GF-D8 (cell line): ENCODE results near the gene PCDHGB1.
"Not testable (repeated sequence)": the region's sequence is repeated elsewhere in the genome, so short reads cannot be mapped to it uniquely, and the experiment has no call there.

ENCODE experiments used
- DNase-seq: peaks from one replicate; lab custom pipeline; 2025; lab: John Stamatoyannopoulos, UW

PCDHGB1 gene

GRCh38 chr5:141349917-141350619, at the start of gene PCDHGB1:
PCDHGB1 (plus strand) TSS chr5:141350099; CDS start chr5:141350261, 162 bp downstream.
- no peak for DNase-seq

GRCh38 chr5:141303756-141304155, 46.1 kb upstream of the PCDHGB1 start, which contains the start of gene SLC25A2:
SLC25A2 (minus strand) TSS chr5:141304049; CDS start chr5:141303865, 184 bp downstream.
- DNase-seq, result no peak

GRCh38 chr5:141306630-141307029, 43.3 kb upstream of the PCDHGB1 start:
- no peak for DNase-seq

GRCh38 chr5:141313711-141314110, 36.2 kb upstream of the PCDHGB1 start:
- DNase-seq, result no peak

DNA sequence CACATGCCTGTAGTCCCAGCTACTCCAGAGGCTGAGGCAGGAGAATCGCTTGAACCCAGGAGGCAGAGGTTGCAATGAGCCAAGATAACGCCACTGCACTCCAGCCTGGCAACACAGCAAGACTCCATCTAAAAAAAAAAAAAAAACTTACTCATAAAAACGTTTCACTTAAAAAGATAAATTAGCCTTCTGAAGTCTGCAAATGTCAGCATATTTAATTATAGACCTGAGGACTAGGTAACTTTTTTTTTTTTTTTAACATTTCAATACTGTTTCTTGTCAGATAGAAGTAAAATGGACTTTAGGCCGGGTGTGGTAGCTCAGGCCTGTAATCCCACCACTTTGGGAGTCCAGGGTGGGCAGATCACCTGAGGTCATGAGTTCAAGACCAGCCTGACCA, 32.9 kb upstream of the PCDHGB1 start:
- DNase-seq, result not testable (repeated sequence)

DNA sequence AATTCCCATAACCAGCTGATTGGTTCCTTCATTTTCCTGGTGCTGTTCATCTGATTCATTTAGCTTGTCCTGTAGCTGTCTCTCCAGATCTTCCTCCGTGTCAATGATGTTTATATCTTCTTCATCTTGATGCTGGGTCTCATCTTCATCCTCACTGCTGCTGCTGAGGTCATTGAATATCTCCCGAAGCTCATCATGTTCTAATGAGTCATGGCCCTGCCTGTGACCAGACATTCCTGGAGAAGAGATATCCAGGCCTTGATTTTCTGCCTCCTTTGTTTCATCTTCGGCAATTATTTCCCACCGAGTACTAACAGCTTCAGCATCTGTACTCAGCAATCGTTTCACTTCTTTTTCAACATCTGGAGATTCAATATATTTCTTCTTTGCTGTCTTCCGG, 30.7 kb upstream of the PCDHGB1 start:
- no peak for DNase-seq

DNA sequence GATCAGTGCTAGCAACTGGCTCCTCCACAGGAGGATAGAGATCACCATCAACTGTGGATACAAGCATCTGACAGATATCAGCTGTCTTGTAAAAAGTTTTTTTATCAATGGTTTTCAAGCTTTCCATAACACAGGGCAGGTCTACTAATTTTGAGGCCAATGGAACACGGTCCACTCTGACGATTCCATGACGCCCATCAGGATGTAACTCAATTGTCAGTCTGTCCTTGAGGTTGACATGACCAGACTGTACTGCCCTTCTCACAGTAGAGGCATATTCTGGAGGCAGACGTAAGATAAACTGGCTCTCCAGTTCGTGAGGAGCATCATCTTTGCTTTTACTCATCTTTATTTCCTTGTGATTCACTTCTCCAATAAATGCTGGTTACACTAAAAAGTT, 30.2 kb upstream of the PCDHGB1 start:
- no peak for DNase-seq

DNA sequence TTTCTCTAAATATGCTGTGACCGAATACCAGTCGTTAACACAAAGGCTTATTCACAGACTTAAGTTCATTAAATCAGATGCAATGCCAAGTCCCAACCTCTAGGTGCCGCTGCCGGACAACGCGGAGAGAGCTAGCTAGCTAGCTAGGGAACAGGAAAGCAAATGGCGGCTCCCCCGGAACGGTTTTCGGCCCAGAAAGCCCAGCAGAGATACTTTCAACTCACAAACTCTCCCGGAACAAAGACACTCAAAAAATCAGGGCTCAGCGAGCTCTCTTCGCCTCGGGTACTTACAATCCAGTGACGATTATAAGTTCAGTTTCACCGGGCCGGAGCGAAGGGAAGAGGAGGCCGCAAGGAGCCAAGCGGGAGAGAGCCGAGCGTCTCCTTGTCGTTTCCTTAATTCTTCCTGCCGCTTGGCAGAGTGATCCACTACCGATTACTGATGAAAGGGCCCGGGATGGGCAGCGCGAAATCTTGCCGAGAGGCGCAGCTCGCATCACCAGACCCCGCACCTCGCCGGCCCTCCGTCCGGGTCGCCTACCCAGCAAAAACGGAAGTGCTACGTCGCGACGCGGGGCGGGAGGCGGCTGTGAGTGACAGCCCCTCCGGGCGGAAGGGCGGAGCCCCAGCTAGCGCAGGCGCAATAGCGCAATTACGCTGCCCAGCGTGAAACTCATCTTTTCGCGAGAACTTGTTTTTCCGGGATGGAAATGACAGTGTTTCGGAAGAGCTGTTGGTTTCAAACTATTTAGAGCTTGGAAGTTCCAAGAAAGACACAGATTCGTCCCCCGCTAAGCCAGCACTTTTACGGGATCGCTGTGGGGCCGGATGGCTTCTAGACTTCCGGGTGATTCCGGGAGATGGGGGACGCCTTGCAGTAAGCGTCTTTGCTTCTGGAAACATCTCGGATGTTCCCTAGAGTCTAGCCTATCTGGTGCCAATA, 29.4 kb upstream of the PCDHGB1 start, which contains the start of gene TAF7:
TAF7 (minus strand) TSS at position 560 of the 945 bp plus-strand sequence. CDS start 740 bp downstream, outside the sequence.
- DNase-seq, result peak; percentile 47

GRCh38 chr5:141322261-141322660, 27.6 kb upstream of the PCDHGB1 start:
- no peak for DNase-seq

- DNase-seq, result no peak
Measured at GRCh38 chr5:141326088-141326854, 23.6 kb upstream of the PCDHGB1 start.

- DNase-seq, result no peak
Measured at GRCh38 chr5:141328231-141328630, 21.7 kb upstream of the PCDHGB1 start.

- no peak for DNase-seq
Measured at GRCh38 chr5:141330299-141331080, 19.4 kb upstream of the PCDHGB1 start, which contains the start of gene PCDHGA1. PCDHGA1 (plus strand) TSS chr5:141330514.

DNA sequence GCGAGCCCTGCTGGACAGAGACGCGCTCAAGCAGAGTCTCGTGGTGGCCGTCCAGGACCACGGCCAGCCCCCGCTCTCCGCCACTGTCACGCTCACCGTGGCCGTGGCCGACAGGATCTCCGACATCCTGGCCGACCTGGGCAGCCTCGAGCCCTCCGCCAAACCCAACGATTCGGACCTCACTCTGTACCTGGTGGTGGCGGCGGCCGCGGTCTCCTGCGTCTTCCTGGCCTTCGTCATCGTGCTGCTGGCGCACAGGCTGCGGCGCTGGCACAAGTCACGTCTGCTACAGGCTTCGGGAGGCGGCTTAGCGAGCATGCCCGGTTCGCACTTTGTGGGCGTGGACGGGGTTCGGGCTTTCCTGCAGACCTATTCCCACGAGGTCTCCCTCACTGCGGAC, 17.3 kb upstream of the PCDHGB1 start:
- not testable (repeated sequence) for DNase-seq

GRCh38 chr5:141338538-141339306, 11.2 kb upstream of the PCDHGB1 start, which contains the start of gene PCDHGA2:
PCDHGA2 (plus strand) TSS chr5:141338760.
- DNase-seq, result no peak

DNA sequence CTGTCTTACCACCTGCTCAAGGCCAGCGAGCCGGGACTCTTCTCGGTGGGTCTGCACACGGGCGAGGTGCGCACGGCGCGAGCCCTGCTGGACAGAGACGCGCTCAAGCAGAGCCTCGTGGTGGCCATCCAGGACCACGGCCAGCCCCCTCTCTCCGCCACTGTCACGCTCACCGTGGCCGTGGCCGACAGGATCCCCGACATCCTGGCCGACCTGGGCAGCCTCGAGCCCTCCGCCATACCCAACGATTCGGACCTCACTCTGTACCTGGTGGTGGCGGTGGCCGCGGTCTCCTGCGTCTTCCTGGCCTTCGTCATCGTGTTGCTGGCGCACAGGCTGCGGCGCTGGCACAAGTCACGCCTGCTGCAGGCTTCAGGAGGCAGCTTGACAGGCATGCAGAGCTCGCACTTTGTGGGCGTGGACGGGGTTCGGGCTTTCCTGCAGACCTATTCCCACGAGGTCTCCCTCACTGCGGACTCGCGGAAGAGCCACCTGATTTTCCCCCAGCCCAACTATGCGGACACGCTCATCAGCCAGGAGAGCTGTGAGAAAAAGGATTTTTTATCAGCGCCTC, 9.0 kb upstream of the PCDHGB1 start:
- not testable (repeated sequence) for DNase-seq

DNA sequence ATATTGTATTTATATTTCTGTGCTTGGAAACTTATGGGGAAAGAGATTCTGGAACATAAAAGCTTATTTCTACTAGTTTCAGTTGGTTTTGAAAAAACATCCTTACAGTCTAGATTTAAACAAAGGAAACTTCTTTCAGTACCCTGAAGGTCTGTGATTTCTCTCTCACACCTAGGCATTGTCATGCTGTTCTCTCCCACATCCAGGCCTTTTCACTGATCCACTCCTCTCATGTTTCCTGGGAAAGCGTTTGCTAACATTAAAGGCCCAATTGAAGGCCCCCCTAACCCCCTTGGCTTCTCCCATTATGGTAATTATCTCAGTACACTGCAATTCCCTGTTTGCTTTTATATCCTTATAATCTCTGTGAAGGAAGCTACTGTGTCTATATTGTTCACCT, 7.1 kb upstream of the PCDHGB1 start:
- DNase-seq, result no peak

GRCh38 chr5:141343242-141343952, 6.5 kb upstream of the PCDHGB1 start, which contains the start of gene PCDHGA3:
PCDHGA3 (plus strand) TSS chr5:141343829; CDS start chr5:141344034, 205 bp downstream.
- no peak for DNase-seq

DNA sequence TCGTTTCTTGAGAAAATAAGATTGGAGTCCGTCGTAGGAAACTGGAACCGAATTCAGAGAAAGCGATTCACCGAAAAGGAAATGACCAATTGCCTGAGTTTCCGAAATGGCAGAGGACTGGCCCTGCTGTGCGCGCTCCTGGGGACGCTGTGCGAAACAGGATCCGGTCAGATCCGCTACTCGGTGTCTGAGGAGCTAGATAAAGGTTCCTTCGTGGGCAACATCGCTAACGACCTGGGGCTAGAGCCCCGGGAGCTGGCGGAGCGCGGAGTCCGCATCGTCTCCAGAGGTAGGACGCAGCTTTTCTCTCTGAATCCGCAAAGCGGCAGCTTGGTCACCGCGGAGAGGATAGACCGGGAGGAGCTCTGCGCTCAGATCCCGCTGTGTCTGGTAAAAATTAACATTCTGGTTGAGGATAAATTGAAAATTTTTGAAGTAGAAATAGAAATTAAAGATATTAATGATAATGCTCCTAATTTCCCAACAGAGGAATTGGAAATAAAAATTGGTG, 5.9 kb upstream of the PCDHGB1 start:
- DNase-seq, result no peak

GRCh38 chr5:141345327-141345726, 4.6 kb upstream of the PCDHGB1 start:
- no peak for DNase-seq
